NCI-H524 (cell line): Measurements from ENCODE around the gene TTLL1.
"Not testable (repeated sequence)": the region's sequence is repeated elsewhere in the genome, so short reads cannot be mapped to it uniquely, and the experiment has no call there.

Experiments
- DNase-seq, 2 experiments: peaks; one replicate each; lab custom pipeline; 2025; lab: John Stamatoyannopoulos, UW

Gene TTLL1

GRCh38 chr22:43110444-43110926 is 21.3 kb upstream of the TTLL1 start, which contains the start of gene BIK:
Gene BIK, plus strand, starts transcription at chr22:43110750. Its CDS starts 13,273 bp downstream, at chr22:43124023.
- DNase-seq, result peak in 1 of 2 experiments; percentile 67

- DNase-seq, result no peak
Observed at GRCh38 chr22:43109921-43110443, 20.8 kb upstream of the TTLL1 start.

DNA sequence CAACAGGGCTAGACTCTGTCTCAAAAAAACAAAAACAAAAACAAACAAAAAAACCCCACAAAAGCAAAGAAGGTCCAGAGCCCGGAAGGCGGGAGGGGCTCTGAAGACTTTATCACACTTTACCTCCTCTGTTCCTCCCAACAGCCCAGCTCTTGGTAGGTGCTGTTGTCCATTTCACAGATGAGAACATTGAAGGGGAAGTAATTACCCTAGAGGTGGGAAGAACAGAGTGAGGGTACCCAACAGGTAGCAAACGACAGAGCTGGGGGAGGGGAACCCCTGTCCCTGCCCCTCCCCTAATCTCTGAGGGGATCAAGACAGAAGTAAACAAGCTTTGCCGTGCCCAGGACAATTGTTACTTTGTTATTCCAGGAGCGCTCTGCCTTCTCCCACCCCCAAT is 20.3 kb upstream of the TTLL1 start:
- DNase-seq, result no peak

- no peak for DNase-seq
Observed at GRCh38 chr22:43106302-43106701, 17.1 kb upstream of the TTLL1 start.

DNA sequence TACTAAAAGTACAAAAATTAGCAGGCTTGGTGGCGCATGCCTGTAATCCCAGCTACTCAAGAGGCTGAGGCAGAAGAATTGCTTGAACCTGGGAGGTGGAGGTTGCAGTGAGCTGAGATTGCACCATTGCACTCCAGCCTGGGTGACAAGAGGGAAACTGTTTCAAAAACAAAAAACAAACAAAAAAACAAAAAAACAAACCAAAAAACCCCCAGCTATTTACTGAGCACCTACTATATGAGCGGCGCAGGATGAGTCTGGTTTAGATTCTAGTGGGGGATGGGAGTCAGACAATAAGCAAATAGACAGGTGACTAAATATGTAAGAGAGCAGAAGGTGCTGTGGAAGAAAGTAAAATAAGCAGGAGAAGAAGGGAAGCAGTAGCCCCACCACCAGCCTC is 15.8 kb upstream of the TTLL1 start:
- DNase-seq, result not testable (repeated sequence)

DNA sequence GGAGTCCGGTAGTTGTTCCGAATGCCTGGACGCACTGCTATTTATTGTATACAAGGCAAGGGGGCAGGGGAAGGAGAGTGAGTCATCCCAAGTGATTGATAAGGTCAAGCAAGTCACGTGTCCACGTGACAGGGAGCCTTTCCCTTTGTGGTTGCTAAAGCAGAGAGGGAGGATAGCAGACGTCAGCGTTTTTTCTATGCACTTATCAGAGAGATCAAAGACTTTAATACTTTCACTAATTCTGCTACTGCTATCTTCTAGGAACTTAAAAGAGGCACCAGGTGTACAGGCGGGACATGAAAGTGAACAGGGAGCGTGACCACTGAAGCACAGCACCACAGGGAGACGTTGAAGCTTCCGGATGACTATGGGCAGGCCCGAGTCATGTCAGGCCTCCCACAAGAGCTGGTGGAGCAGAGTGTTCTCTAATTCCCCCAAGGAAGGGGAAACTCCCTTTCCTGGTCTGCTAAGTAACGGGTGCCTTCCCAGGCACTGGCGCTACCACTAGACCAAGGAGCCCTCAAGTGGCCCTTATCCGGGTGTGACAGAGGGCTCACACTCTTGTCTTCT is 14.9 kb upstream of the TTLL1 start:
- peak in 1 of 2 experiments; percentile 23 for DNase-seq

DNA sequence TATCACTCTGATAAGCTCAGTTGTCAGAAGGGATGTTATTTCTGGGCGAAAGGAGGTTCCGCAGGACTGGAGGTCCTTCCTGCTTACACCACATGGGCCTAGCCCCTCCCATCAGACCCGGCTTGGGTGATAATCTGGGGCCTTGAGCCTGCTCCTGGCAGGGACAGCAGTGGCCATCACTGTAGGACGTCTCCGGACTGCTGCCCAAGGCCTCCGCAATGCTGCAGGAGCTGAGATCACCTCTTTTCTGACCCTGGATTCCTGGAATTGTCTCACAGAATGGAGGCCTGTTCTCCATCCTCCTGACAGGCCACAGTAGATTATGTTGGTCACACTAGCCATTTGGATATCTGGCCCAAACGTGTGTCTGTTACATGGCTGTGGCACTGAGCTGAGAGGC is 12.1 kb upstream of the TTLL1 start:
- no peak for DNase-seq

DNA sequence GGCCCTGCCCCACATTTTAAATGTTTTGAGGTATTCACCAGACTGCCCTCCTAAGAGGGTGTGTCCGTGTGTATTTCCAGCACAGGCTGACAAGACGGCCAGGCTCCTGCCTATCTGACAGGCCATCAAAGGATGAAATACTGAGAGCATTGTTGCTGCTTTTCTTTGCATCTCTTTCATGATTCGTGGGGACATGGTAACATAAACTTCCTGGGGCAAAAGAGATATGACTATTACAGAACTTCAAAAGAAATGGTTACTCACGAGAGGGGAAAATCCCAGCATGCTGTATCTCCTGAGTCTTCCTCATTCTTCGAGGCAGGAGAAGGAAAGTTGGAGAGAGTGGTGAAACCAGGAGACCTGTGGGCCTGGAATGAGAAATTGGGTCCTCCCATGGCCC is 11.0 kb upstream of the TTLL1 start:
- no peak for DNase-seq

DNA sequence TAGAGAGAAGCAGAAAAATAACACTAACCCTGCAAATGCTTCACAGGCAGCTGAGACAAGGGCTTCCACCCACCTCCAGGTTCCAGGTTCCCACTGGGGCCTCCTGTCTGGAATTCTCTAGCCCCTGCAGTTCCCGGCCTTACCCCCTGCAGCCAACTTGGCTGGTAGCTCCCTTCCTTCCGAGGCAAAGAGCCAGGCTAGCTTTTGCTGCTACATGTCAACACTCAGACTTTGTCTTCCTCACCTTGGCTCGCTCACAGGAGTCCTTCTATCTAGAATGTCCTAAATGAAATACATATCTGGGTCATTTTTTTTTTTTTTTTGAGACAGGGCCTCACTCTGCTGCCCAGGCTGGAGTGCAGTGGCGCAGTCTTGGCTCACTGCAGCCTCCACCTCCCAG is 9.9 kb upstream of the TTLL1 start:
- no peak for DNase-seq

- DNase-seq, result no peak
Observed at GRCh38 chr22:43098356-43098755, 9.2 kb upstream of the TTLL1 start.

- no peak for DNase-seq
Observed at GRCh38 chr22:43096420-43096819, 7.2 kb upstream of the TTLL1 start.

DNA sequence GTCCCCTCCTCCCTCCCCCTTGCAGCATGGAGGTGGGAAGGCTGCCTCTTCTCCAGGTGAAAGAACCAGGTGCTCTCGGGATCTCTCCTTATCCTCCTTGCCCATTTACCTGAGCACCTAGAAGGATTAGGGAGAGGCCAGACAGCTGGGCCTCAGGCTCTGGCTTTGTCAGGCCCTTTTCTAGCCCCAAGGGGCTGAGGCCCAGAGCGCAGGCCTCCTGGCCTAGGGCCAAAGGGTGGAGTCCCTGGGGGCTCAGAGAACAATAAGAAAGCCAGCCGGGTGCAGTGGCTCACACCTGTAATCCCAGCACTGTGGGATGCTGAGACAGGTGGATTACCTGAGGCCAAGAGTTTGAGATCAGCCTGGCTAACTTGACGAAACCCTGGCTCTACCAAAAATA is 5.4 kb upstream of the TTLL1 start:
- no peak for DNase-seq

- peak in 1 of 2 experiments; percentile 64 for DNase-seq
Observed at GRCh38 chr22:43094085-43094484, 4.9 kb upstream of the TTLL1 start.

- no peak for DNase-seq
Observed at GRCh38 chr22:43092085-43092484, 2.9 kb upstream of the TTLL1 start.

- peak; percentile 79 to 92 for DNase-seq
Observed at GRCh38 chr22:43090130-43090789, 1.1 kb upstream of the TTLL1 start.

- DNase-seq, result peak in 1 of 2 experiments; percentile 33
Observed at GRCh38 chr22:43088627-43088983, 586 bp downstream of the TTLL1 start.

GRCh38 chr22:43085658-43086606 is 3.3 kb downstream of the TTLL1 start:
- DNase-seq, result no peak

DNA sequence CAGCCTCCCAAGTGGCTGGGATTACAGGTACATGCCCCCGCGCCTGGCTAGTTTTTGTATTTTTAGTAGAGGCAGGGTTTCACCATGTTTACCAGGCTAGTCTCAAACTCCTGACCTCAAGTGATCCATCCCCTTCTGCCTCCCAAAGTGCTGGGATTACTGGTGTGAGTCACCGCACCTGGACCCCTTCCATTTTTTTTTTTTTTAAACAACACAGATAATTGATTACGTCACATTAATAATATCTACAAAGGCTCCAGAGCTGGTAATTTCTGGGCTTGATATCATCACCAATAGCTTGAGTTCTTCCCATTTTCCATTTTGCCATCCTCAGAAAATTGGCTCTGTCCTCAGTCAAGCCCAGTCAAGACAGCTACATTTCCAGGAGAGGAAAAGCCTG is 7.2 kb downstream of the TTLL1 start:
- no peak for DNase-seq

DNA sequence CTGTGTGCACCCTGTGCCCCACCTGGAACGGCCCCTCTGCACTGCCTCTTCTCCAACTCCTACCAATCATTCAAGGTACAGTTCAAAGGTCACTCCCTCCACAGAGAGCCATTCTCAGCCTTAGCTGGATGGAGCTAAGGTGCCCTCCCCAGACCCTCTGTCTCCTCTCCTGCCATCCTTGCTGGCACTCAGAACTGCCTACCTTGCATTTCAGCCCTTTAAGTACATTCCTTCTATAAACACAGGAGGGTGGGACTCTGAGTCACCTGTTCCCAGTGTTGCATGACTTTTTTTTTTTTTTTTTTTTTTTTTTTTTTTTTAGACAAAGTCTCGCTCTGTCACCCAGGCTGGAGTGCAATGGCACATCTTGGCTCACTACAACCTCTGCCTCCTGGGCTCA is 8.6 kb downstream of the TTLL1 start:
- no peak for DNase-seq

DNA sequence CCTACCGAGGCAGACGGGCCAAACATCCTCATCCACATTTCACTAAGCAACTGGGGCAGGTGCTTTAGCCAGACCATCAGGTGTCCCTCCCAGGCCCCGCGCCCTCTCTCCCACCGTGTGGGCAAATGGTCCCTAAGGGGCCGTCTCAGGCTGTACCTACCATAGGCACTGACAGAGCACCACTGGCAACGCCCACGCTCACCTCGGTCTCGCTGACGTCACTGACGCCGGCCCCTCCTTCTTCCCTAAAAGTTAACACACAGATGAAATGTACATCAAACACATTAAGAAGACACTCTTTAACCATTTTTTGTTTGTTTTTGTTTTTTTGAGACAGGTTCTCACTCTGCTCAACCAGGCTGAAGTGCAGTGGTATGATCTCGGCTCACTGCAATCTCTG is 9.4 kb downstream of the TTLL1 start:
- DNase-seq, result no peak

- DNase-seq, result no peak
Observed at GRCh38 chr22:43078522-43078921, 10.7 kb downstream of the TTLL1 start.

GRCh38 chr22:43077121-43077877 is 11.9 kb downstream of the TTLL1 start:
- DNase-seq, result peak; percentile 52 to 71
